Endothelial cell of umbilical vein (primary cell): ENCODE measurements around the gene OTUD3.

Source experiments
- CTCF ChIP-seq, 2 donors: IDR thresholded peaks; 1 replicate in 1 of 2; 2 replicates in 1 of 2; pipeline ENCODE4 v1.5.1; 2011; ENCODE audit warnings: low read length in 2 of 2, mild to moderate bottlenecking in 2 of 2, moderate library complexity in 2 of 2, control low read depth in 1 of 2, inconsistent platforms in 1 of 2, low read depth in 1 of 2; ENCODE audit not compliant: insufficient read depth in 1 of 2; ENCODE audit errors: extremely low read depth in 1 of 2
- EZH2 ChIP-seq: IDR thresholded peaks from 2 replicates; pipeline ENCODE4 v1.6.1; 2012; ENCODE audit warnings: borderline replicate concordance, low read depth, mild to moderate bottlenecking, moderate library complexity, low read length, inconsistent platforms; ENCODE audit not compliant: severe bottlenecking
- GATA2 ChIP-seq: IDR thresholded peaks from 2 replicates; pipeline ENCODE4 v1.7.0; 2011; ENCODE audit warnings: low read depth, mild to moderate bottlenecking, moderate library complexity, mixed read lengths, low read length; ENCODE audit not compliant: insufficient read length, insufficient read depth
- JUN ChIP-seq: IDR thresholded peaks from 2 replicates; pipeline ENCODE4 v1.6.1; 2011; ENCODE audit warnings: borderline replicate concordance, low read depth; ENCODE audit not compliant: insufficient read length, insufficient read depth
- MYC ChIP-seq: IDR thresholded peaks from one replicate; pipeline ENCODE4 v1.6.1; 2011; ENCODE audit warnings: mild to moderate bottlenecking, low read depth, low read length
- POLR2A ChIP-seq: IDR thresholded peaks from 2 replicates; pipeline ENCODE4 v1.6.1; 2012; ENCODE audit warnings: low read depth, mild to moderate bottlenecking, control low read depth, low read length
- POLR2AphosphoS5 ChIP-seq: IDR thresholded peaks from 2 replicates; pipeline ENCODE4 v1.6.1; 2012; ENCODE audit warnings: low read depth, mild to moderate bottlenecking, control low read depth, low read length, moderate library complexity; ENCODE audit not compliant: insufficient read depth
- TF ChIP-seq, protein P1 (sequence below): IDR thresholded peaks from 2 replicates; pipeline ENCODE4 v1.6.1; 2011; ENCODE audit not compliant: insufficient read depth, insufficient read length

DNA sequence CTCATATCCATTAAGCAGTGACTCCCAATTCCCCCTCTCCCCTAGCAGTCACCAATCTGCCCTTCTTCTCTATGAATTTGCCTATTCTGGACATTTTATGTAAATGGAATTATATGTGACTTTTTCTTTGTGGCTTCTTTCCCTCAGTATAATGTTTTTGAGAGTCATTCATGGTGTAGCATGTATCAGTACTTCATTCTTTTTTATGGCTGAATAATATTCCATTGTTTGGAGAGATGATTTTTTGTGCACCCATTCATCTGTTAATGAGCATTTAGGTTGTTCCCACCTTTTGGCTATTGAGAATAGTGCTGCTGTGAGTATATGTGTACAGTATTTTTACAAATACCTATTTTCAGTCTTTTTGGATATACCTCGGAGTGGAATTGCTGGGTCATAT lies 19.5 kb downstream of the OTUD3 start:
- TF ChIP-seq GATA2 (no peak), POLR2A (no peak), CTCF (IDR thresholded peaks at IDR 0.05; ENCODE audit: extremely low read depth in 1 of 2, insufficient read depth in 1 of 2, low read depth in 1 of 2, low read length in 2 of 2) (no peak), POLR2AphosphoS5 (no peak), EZH2 (no peak), JUN (no peak), MYC (no peak)
- TF ChIP-seq, protein P1, sequence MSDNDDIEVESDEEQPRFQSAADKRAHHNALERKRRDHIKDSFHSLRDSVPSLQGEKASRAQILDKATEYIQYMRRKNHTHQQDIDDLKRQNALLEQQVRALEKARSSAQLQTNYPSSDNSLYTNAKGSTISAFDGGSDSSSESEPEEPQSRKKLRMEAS = no peak
